ENCODE measurements around the gene SLC44A3. TPM values are rescaled to one million over a fixed set of nuclear protein-coding genes. Genes with fewer than 3 reads are reported as not detected.

SLC44A3 gene
- total and polyA plus RNA-seq, 2 experiments from 2014 or later = 1.2 to 17.8 TPM

- Histone ChIP-seq H3K27me3 (no peaks in the 10 kb centered on the region), H3K9me3 (ENCODE audit: low read depth) (no peaks in the 10 kb centered on the region), H3K4me1 (ENCODE audit: low read depth) (peaks cover 8% of the 10 kb centered on the region), H3K27ac (no peak overlapping the region), H3K36me3 (no peaks in the 10 kb centered on the region), H3K4me3 (no peak overlapping the region)
- no peak for TF ChIP-seq CTCF (IDR thresholded peaks at IDR 0.05; ENCODE audit: low read depth, low read length)
- DNase-seq (ENCODE audit: low read depth in 1 of 2, low spot score in 1 of 2) = no peak
Measured at GRCh38 chr1:94887106-94887505, 66.9 kb downstream of the SLC44A3 start.

- H3K27ac ChIP-seq = no peak overlapping the region
- H3K4me3 ChIP-seq = no peak overlapping the region
- no peak for DNase-seq (ENCODE audit: low read depth in 1 of 2, low spot score in 1 of 2)
- no peaks in the 10 kb centered on the region for H3K9me3 ChIP-seq (ENCODE audit: low read depth)
- H3K27me3 ChIP-seq = no peaks in the 10 kb centered on the region
- TF ChIP-seq CTCF (IDR thresholded peaks at IDR 0.05; ENCODE audit: low read depth, low read length) = no peak
- H3K4me1 ChIP-seq (ENCODE audit: low read depth) = peaks cover 8% of the 10 kb centered on the region
- no peaks in the 10 kb centered on the region for H3K36me3 ChIP-seq
Measured at GRCh38 chr1:94887603-94888171, 67.5 kb downstream of the SLC44A3 start.

GRCh38 chr1:94888201-94888600, 68.0 kb downstream of the SLC44A3 start:
- no peak overlapping the region for H3K4me3 ChIP-seq
- peaks cover 8% of the 10 kb centered on the region for H3K4me1 ChIP-seq (ENCODE audit: low read depth)
- DNase-seq (ENCODE audit: low read depth in 1 of 2, low spot score in 1 of 2) = no peak
- no peaks in the 10 kb centered on the region for H3K27me3 ChIP-seq
- no peak for TF ChIP-seq CTCF (IDR thresholded peaks at IDR 0.05; ENCODE audit: low read depth, low read length)
- H3K36me3 ChIP-seq = no peaks in the 10 kb centered on the region
- no peaks in the 10 kb centered on the region for H3K9me3 ChIP-seq (ENCODE audit: low read depth)
- H3K27ac ChIP-seq = no peak overlapping the region

GRCh38 chr1:94892604-94893254, 72.6 kb downstream of the SLC44A3 start:
- Histone ChIP-seq H3K9me3 (ENCODE audit: low read depth) (no peaks in the 10 kb centered on the region), H3K27me3 (no peaks in the 10 kb centered on the region), H3K4me1 (ENCODE audit: low read depth) (no peaks in the 10 kb centered on the region), H3K4me3 (no peak overlapping the region), H3K36me3 (peaks cover 20% of the 10 kb centered on the region), H3K27ac (peak overlapping the region; percentile 35)
- no peak for TF ChIP-seq CTCF (IDR thresholded peaks at IDR 0.05; ENCODE audit: low read depth, low read length)
- DNase-seq (ENCODE audit: low read depth in 1 of 2, low spot score in 1 of 2) = no peak

- Histone ChIP-seq H3K27ac (peak overlapping the region; percentile 39), H3K4me3 (no peak overlapping the region), H3K9me3 (ENCODE audit: low read depth) (no peaks in the 10 kb centered on the region), H3K27me3 (no peaks in the 10 kb centered on the region), H3K36me3 (peaks cover 31% of the 10 kb centered on the region), H3K4me1 (ENCODE audit: low read depth) (no peaks in the 10 kb centered on the region)
- no peak for TF ChIP-seq CTCF (IDR thresholded peaks at IDR 0.05; ENCODE audit: low read depth, low read length)
- no peak for DNase-seq (ENCODE audit: low read depth in 1 of 2, low spot score in 1 of 2)
Measured at GRCh38 chr1:94894630-94895029, 74.5 kb downstream of the SLC44A3 start.
